GM12801 (cell line): ENCODE results near the gene PCSK5.

Experiments
- CTCF ChIP-seq: IDR thresholded peaks from one replicate; pipeline ENCODE4 v1.5.1; 2011; ENCODE audit warnings: control low read depth; ENCODE audit not compliant: insufficient read length; ENCODE audit errors: extremely low read depth

PCSK5 gene

GRCh38 chr9:76323490-76323889 is 433.0 kb downstream of the PCSK5 start:
- no peak for TF ChIP-seq CTCF

DNA sequence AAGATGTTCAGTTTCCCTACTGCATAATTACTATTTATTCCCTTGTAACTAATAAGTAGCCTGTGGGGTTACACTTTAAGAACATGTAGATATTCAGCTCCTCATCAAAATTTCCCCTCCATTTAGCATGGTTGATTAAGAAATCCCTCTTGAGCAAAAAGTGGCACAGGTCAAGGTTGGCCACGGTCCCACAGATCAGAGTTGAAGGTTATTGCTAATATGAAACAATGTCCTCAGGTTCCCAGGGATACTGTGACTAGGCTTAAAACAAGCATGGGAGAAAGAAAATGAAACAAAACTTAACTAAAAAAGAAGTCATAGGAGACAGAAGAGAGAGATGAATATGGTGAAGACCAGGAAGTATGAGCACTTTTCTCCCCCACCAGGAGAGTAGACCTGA is 439.6 kb downstream of the PCSK5 start:
- no peak for TF ChIP-seq CTCF

DNA sequence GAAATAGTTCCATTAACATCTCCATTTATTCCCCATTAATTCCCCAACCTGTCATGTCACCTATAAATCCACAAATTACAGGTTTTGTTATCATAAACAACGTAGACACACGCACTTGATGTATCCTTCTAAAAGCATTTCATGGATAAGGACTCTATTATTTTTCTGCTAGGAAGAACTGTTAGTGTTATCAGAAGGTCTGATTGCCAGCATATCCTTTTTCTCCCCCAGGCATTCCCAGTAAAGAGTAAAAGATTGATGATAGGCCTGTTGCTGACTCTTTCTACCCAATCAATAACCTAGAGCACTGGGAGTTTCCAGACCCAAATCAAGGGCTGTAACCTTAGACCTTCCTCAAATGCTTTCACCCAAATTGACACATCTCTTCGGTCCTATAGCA is 442.9 kb downstream of the PCSK5 start:
- TF ChIP-seq CTCF = no peak

DNA sequence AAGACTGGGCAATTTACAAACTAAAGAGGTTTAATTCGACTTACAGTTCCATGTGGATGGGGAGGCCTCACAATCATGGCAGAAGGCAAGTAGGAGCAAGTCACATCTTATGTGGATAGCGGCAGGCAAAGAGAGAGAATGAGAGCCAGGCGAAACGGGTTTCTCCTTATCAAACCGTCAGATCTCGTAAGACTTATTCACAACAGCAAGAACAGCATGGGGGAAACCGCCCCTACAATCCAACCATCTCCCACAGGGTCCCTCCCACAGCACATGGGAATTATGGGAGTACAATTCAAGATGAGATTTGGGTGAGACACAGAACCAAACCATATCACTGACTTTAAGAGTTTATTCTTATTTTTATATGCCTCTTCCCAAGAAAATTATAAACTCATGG is 443.5 kb downstream of the PCSK5 start:
- no peak for TF ChIP-seq CTCF

GRCh38 chr9:76336027-76336426 is 445.6 kb downstream of the PCSK5 start:
- TF ChIP-seq CTCF = no peak

DNA sequence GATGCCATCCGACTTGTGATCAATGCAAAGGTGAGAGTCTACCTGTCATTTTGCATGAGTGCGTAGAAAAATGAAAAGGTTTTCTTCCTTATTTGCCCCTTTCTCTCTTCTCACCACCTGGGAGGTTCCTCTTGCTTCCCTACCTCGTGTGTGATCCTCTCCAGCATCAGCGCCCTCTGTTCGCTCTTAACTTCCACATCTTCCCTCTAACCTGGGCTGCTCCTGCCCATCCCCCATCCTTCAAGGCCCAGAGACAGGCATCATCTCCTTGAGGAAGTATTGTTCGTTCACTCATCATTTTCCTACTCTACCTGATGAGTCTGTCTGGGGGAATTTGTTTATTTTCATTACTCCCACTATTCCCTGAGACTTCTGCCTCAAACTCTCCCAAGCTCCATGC is 447.9 kb downstream of the PCSK5 start:
- no peak for TF ChIP-seq CTCF

GRCh38 chr9:76341616-76342015 is 451.1 kb downstream of the PCSK5 start:
- TF ChIP-seq CTCF = no peak

DNA sequence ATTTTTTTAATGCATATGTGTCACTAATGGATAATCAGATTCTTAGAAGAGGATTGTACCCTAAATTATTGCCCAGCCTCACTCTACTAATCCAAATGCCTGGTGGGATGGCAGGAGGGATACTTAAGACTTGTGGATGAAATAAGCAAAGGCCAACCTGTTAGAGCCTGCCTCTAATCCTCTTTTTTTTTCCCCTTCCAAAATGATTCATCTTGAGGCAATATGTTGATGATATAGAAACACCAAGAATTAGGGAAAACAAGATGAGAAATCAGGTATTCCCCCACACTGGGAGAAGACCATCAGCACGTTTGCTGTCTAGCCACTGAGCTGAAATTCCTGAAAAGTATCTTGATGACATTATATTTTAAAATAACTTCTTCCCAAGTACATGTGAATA is 451.7 kb downstream of the PCSK5 start:
- no peak for TF ChIP-seq CTCF
